ENCODE data around the gene UGT1A9.

The UGT1A9 gene

DNA sequence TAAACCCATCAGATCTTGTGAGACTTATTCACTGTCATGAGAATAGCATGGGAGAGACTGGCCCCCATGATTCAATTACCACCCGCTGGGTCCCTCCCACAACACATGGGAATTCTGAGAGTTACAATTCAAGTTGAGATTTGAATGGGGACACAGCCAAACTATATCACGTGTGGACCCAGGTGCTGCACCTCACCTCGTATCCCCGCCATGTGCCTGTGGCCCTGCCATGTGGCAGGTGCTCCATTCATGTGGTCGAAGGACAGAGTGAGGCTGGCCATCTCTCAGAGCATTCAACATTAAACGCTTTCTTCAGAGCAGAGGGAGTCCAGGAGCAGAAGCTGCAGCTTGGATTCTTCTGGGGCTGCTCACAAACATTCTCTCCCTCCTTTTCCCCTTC lies 138.7 kb downstream of the UGT1A9 start:
- H3K4me3 ChIP-seq (replicated peaks; ENCODE audit: low read depth, low read length): no peak overlapping the region
- TF ChIP-seq, protein P1, sequence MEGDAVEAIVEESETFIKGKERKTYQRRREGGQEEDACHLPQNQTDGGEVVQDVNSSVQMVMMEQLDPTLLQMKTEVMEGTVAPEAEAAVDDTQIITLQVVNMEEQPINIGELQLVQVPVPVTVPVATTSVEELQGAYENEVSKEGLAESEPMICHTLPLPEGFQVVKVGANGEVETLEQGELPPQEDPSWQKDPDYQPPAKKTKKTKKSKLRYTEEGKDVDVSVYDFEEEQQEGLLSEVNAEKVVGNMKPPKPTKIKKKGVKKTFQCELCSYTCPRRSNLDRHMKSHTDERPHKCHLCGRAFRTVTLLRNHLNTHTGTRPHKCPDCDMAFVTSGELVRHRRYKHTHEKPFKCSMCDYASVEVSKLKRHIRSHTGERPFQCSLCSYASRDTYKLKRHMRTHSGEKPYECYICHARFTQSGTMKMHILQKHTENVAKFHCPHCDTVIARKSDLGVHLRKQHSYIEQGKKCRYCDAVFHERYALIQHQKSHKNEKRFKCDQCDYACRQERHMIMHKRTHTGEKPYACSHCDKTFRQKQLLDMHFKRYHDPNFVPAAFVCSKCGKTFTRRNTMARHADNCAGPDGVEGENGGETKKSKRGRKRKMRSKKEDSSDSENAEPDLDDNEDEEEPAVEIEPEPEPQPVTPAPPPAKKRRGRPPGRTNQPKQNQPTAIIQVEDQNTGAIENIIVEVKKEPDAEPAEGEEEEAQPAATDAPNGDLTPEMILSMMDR (IDR thresholded peaks at IDR 0.05; ENCODE audit: low read length, missing control alignments): no peak
- DNase-seq (ENCODE audit: low read depth): no peak

DNA sequence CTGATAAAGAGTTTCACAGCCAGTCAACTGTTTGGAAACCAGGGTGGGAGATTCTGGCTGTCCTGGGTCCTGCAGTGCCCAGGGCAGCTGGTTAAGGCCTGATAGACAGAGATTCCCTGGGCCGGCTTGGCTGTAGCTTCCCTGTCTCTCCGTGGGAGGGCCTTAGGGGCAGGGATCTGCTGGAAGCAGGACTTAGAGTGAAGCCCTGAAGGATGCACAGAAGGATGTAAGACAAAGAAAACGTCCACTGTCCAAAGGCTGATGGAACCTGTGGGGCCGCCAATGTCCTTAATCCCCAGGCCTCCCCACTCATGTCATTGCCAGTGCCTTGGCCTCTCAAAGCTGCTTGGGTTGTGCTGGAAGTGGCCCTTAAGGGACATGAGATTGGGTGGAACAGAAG lies 139.4 kb downstream of the UGT1A9 start:
- no peak for DNase-seq (ENCODE audit: low read depth)

DNA sequence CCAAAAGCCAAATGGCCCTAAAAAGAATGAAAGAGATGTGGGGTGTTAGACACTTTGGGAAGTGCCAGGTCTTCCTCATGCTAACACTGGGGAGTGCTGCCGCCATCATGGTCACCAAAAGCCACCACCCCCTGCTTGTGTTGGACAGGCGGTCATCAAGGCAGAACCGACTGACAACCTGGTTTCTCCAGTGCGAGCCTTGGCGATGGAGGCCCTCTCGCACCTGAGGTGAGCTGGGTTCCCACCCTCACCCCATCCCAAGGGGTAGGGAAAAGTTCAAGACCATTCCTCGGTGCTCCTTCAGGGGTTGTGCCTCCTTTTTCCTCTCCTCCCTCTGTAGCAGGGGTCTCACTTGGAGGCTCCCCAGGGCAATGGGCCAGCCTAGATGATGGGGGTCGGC lies 140.0 kb downstream of the UGT1A9 start:
- TF ChIP-seq, protein P1 (IDR thresholded peaks at IDR 0.05; ENCODE audit: low read length, missing control alignments): no peak
- no peak for DNase-seq (ENCODE audit: low read depth)
- no peak overlapping the region for H3K4me3 ChIP-seq (replicated peaks; ENCODE audit: low read depth, low read length)

More for the DNA sequence above, 139.4 kb downstream of the UGT1A9 start:
- H3K4me3 ChIP-seq (replicated peaks; ENCODE audit: low read depth, low read length): no peak overlapping the region
- TF ChIP-seq, protein P1 (IDR thresholded peaks at IDR 0.05; ENCODE audit: low read length, missing control alignments): no peak

DNA sequence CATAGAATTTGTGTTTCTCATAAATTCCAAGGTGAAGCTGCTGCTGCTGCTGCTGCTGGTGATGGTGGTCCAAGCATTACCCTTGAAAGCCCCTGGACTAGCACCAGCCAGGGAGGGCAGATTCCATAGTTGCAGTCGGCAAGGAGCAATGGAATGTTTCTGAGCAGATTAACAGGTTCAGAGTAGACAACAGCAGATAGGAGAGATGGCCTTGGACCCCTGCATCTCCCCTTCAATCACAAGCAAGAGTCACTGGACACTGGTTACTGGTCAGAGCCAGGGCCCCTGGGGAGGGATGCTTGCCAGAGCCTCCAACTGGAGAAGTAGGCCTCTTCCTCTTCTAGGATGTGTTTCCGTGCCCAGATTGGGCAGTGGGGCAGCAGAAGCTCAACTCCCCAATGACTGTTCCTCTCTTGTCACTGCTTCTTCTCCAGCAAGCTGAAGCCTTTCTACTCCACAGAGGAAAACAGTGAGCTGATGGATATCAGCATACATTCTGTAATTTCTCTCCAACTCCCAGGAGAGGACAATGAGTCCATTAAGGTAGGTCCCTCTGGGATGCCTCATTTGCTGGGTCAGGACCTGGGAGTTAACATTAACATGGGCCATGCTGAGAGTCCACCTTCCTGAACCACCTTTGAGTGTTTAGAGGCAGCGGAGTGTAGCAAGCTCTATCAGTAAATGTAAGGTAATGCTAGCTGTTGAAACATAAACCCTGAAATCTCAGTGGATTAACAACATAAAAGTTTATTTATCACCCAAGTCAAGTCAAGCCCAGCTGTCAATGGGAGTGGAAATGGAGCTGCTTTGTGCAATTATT lies 141.7 kb downstream of the UGT1A9 start:
- H3K4me3 ChIP-seq (replicated peaks; ENCODE audit: low read depth, low read length): no peak overlapping the region
- no peak for DNase-seq (ENCODE audit: low read depth)
- TF ChIP-seq, protein P1 (IDR thresholded peaks at IDR 0.05; ENCODE audit: low read length, missing control alignments): no peak

DNA sequence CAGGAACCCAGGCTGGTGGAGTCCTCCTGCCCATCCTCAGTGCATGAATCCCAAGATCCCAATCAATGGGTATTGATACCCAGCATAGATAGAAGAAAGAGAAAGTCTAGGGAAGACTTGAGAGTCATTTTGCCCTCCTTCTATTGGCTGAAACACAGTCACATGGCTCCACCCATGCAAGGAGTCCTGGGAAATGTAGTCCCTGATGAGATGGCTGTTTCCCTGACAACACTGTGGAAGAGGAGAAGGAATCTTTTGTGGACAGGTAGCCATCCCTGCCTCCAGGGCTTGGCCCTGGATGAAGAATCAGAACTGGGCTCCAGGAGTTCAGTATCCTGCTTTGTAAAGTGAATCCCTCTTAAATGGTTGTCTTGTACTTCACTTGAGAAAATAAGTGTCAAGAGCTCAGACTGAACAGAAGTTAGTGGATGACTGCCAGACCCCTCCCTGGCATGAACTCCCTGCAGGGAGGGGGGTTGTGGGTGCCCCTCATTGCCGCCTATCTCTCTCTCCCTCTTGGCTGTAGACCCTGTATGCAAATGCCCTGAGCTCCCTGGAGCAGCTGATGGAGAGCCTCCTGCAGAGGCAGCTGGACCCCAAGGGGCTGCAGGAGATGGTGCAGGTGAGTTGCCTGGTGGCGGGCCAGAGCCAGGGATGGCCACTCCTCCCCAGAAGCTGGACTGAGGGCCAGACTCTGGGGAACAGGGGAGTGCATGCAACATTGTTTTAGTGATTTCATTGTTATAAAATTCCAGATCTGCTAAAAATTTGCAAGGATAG lies 142.5 kb downstream of the UGT1A9 start:
- TF ChIP-seq, protein P1 (IDR thresholded peaks at IDR 0.05; ENCODE audit: low read length, missing control alignments): no peak
- no peak for DNase-seq (ENCODE audit: low read depth)
- H3K4me3 ChIP-seq (replicated peaks; ENCODE audit: low read depth, low read length): no peak overlapping the region

DNA sequence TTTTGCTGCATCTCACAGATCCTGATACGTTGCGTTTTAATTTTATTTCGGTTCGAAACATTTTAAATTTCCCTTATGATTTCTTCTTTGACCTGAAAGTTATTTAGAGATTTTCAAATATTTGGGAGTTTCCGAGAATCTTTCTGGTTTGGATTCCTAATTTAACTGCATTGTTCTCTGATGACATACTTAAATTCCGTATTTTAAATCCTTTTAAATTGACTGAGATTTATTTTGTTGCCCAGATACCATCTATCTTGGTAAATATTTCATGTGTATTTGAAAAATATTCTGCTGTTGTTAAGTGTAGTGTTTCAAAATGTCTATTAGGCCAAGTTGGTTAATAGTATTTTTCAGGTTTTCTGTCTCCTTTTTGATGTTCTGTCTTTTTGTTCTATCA lies 144.2 kb downstream of the UGT1A9 start:
- no peak overlapping the region for H3K4me3 ChIP-seq (replicated peaks; ENCODE audit: low read depth, low read length)
- no peak for DNase-seq (ENCODE audit: low read depth)
- TF ChIP-seq, protein P1 (IDR thresholded peaks at IDR 0.05; ENCODE audit: low read length, missing control alignments): no peak

Measured in fibroblast of pulmonary artery (primary cell).